Right lobe of liver (tissue), 4 donors: ENCODE results near the gene SLC38A4.

Experiments
- CTCF ChIP-seq, 4 donors: fragments of 200-600 bp in 3 of 4; fragments of 450-650 bp in 1 of 4; IDR thresholded peaks; one replicate each; pipeline versions ENCODE4 v1.5.1 to v1.8.0; 2016 to 2022; ENCODE audit warnings: antibody characterized with exemption in 4 of 4, mild to moderate bottlenecking in 2 of 4
- POLR2A ChIP-seq: fragments of 450-650 bp; IDR thresholded peaks from one replicate; pipeline ENCODE4 v1.6.1; 2017; ENCODE audit warnings: antibody characterized with exemption, mild to moderate bottlenecking
- donor health status: DM: no; HTN: no; CAD: no.
- donor health status: DM: no; HTN: no; CAD: no.
- donor health status: DM: no; HTN: yes; CAD: no.

GRCh38 chr12:46754550-46754949 is 71.2 kb downstream of the SLC38A4 start:
- TF ChIP-seq CTCF (IDR thresholded peaks at IDR 0.05) (no peak), POLR2A (no peak)
